HepG2 (cell line): ENCODE results near the gene TXN2. TPM values are rescaled to one million over a fixed set of nuclear protein-coding genes. Genes with fewer than 3 reads are reported as not detected.

Experiments used
- ATAC-seq: fragments of 200-7000 bp; cut with Tn5 transposase; 3 replicates; pipeline ENCODE4 v1.9.1; 2020; ENCODE audit warnings: mild to moderate bottlenecking, moderate library complexity
- BruUV-seq: library from RNA; stranded (reverse); fragments of 400-500 nt; replicated peaks from 2 replicates; lab custom pipeline; 2021; lab: Mats Ljungman, UMichigan
- CTCF ChIA-PET: fragments of 300-600 bp; formaldehyde crosslinking; extraction: SDS; loops from one replicate; lab custom pipeline; 2021; ENCODE audit warnings: low total read pairs, inconsistent platforms, low intra/inter-chr PET ratio; lab: Yijun Ruan, JAX
- POLR2A ChIA-PET: fragments of 350-600 bp; sonication (Branson Sonifier 250); formaldehyde crosslinking; loops from one replicate; lab custom pipeline; 2020; ENCODE audit warnings: antibody characterized with exemption, inconsistent platforms; lab: Yijun Ruan, JAX
- DNase-seq: peaks from one replicate; pipeline ENCODE4 v3.0.0-alpha.2; 2015; ENCODE audit warnings: low spot score
- FAIRE-seq: peaks from 3 replicates; lab custom pipeline; 2011; peaks lifted over from hg19 to GRCh38; lab: Jason Lieb, UNC
- H2AFZ ChIP-seq: one replicate; pipeline ENCODE4 v1.6.1; 2011; ENCODE audit warnings: low read length, inconsistent platforms
- H3K27ac ChIP-seq: fragments of 300-600 bp; 3 replicates; pipeline ENCODE4 v1.8.0; 2011; ENCODE audit warnings: mixed run types, mild to moderate bottlenecking, mixed read lengths, low read length, inconsistent platforms; ENCODE audit not compliant: insufficient read depth; ENCODE audit errors: extremely low read length
- H3K27me3 ChIP-seq, 2 experiments: fragments of 200-600 bp in 1 of 2; 2 replicates in 1 of 2; 3 replicates in 1 of 2; pipeline versions ENCODE4 v1.6.0 to v1.8.0; 2011; ENCODE audit warnings: low read length in 2 of 2, mild to moderate bottlenecking in 2 of 2, moderate library complexity in 2 of 2, inconsistent platforms in 1 of 2; ENCODE audit not compliant: insufficient read depth in 2 of 2, control insufficient read depth in 1 of 2
- H3K36me3 ChIP-seq, 2 experiments: fragments of 200-600 bp in 1 of 2; replicated peaks in 1 of 2; 2 replicates in 1 of 2; 3 replicates in 1 of 2; pipeline versions ENCODE4 v1.5.1 to v1.8.0; 2011; ENCODE audit warnings: low read length in 2 of 2, inconsistent platforms in 1 of 2; ENCODE audit not compliant: insufficient read depth in 2 of 2, control insufficient read depth in 1 of 2
- H3K4me1 ChIP-seq: 2 replicates; pipeline ENCODE4 v1.5.1; 2012; ENCODE audit warnings: low read length, inconsistent platforms; ENCODE audit not compliant: insufficient read depth
- H3K4me2 ChIP-seq: 2 replicates; pipeline ENCODE4 v1.6.0; 2011; ENCODE audit warnings: low read depth, low read length, inconsistent platforms
- H3K4me3 ChIP-seq, 3 experiments: fragments of 200-600 bp in 1 of 3; sonication (generic), shearing (Covaris generic) in 1 of 3; replicated peaks in 1 of 3; 2 replicates each; pipeline ENCODE4 v1.5.1; 2011 to 2016; ENCODE audit warnings: low read length in 3 of 3, inconsistent platforms in 2 of 3, low read depth in 2 of 3, mild to moderate bottlenecking in 2 of 3, control low read depth in 1 of 3, mixed read lengths in 1 of 3; ENCODE audit not compliant: insufficient read depth in 1 of 3
- H3K79me2 ChIP-seq: one replicate; pipeline ENCODE4 v1.6.1; 2011; ENCODE audit warnings: low read length, inconsistent platforms; ENCODE audit not compliant: insufficient read depth
- H3K9ac ChIP-seq: 2 replicates; pipeline ENCODE4 v1.6.0; 2011; ENCODE audit warnings: mild to moderate bottlenecking, low read depth, low read length, inconsistent platforms; ENCODE audit not compliant: insufficient read depth
- H3K9me3 ChIP-seq: 2 replicates; pipeline ENCODE4 v1.5.1; 2012; ENCODE audit warnings: mild to moderate bottlenecking, low read length
- H4K20me1 ChIP-seq: 2 replicates; pipeline ENCODE4 v1.6.0; 2011; ENCODE audit warnings: inconsistent platforms, mild to moderate bottlenecking, low read length, moderate library complexity; ENCODE audit not compliant: insufficient read depth
- FIP1L1 ChIP-seq: fragments of 200-400 bp; formaldehyde crosslinking; IDR thresholded peaks from 2 replicates; pipeline ENCODE4 v1.6.1; 2018; ENCODE audit warnings: low read depth, mild to moderate bottlenecking, low read length, moderate library complexity, borderline replicate concordance; ENCODE audit not compliant: insufficient read depth
- TBX2 ChIP-seq: sonication (generic); formaldehyde crosslinking; IDR thresholded peaks from 2 replicates; pipeline ENCODE4 v1.5.0; 2020; ENCODE audit warnings: missing genetic modification reagents, mild to moderate bottlenecking, borderline replicate concordance
- ZNF629 ChIP-seq: sonication (generic); formaldehyde crosslinking; conservative IDR thresholded peaks from 2 replicates; pipeline ENCODE4 v1.5.0; 2020; ENCODE audit warnings: missing genetic modification reagents
- ZNF687 ChIP-seq: sonication (generic); formaldehyde crosslinking; IDR thresholded peaks from 2 replicates; pipeline ENCODE4 v1.5.1; 2020; ENCODE audit warnings: mild to moderate bottlenecking, missing genetic modification reagents, moderate library complexity
- ZSCAN5A ChIP-seq: sonication (generic); formaldehyde crosslinking; IDR thresholded peaks from 2 replicates; pipeline ENCODE4 v1.8.0; 2022; ENCODE audit warnings: mild to moderate bottlenecking, missing genetic modification reagents, borderline replicate concordance
- WGBS: methylation state at CpG from one replicate; pipeline ENCODE4 v1.1.6; 2017; ENCODE audit warnings: low lambda C conversion rate; 5-methylcytosine and 5-hydroxymethylcytosine counted together
- in situ Hi-C: cut with HindIII; loops from 2 replicates; pipeline ENCODE4 v1.10.0; 2017; ENCODE audit warnings: low pct_unique_long_range_greater_than_20kb; ENCODE audit not compliant: extremely low pct_ligation_motif_present
- intact Hi-C: fragments of 100-400 bp; cut with micrococcal nuclease; formaldehyde crosslinking; loops from one replicate; pipeline ENCODE4 v1.10.0; 2022; ENCODE audit not compliant: unreplicated experiment
- polyA plus RNA-seq, 8 experiments: library from polyadenylated mRNA; depleted of rRNA in 3 of 8; stranded (reverse) in 7 of 8; unstranded in 1 of 8; fragments of >200 nt; fragmentation: Illumina TruSeq in 4 of 8; extraction: Trizol in 4 of 8; gene quantifications; 2 replicates each; pipeline versions ENCODE4 v1.2.1 to v1.2.3, GENCODE V29; 2011 to 2016; ENCODE audit warnings: low read depth in 4 of 8, missing spikeins in 1 of 8, mixed read lengths in 1 of 8; ENCODE audit not compliant: insufficient read depth in 1 of 8
- total RNA-seq, 5 experiments: library from RNA; depleted of rRNA; stranded (reverse); fragments of >200 nt; fragmentation: Illumina TruSeq; extraction: Trizol; gene quantifications; 2 replicates each; pipeline ENCODE4 v1.2.3, GENCODE V29; 2016; ENCODE audit warnings: low read depth in 1 of 5

The TXN2 gene
- total and polyA plus RNA-seq, 2 of the 13 experiments (the other 11 are each of a cell fraction or from before 2014, with no cell fraction given) = 41.4 to 109 TPM

DNA sequence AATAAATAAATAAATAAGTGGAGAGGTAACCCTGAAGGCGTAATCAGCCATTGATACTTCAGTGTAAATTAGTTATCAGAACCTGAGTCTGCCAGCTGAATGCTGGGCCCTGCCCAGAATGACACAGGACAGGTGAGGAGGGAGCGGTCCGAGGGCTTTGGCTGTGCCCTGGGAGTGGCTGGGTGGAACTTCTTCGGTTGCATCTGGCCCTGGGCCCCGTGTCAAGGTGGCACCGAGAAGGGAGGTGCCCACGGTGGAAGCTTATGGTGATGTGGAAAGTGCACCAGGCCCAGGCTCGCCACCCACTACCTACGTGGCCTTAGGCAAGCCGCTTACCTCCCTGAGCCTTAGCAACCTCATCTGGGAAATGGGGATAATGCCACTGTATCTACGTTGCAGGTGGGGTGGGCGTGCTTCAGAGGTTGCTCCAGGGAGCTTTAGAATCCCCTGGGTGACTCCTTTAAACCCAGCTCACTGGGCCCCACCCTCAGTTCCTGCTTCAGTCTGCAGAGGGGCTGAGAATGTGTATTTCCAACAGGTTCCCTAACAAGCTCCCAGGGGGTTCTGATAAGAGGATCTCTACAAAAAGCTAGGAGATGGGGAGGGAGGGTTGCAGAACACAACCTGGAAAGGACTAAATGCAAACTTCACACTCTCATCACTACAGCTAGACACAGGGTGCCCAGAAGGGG is 38.8 kb downstream of the TXN2 start:
- WGBS = 96% methylated on average over 4 of the region's 12 CpGs
- intact Hi-C loops (no loop called here), in situ Hi-C loops (no loop called here)
- Histone ChIP-seq H3K27ac (no peak overlapping the region), H4K20me1 (no peaks in the 10 kb centered on the region), H2AFZ (no peak overlapping the region), H3K79me2 (no peaks in the 10 kb centered on the region), H3K36me3 (no peaks in the 10 kb centered on the region), H3K27me3 (no peaks in the 10 kb centered on the region; a peak in 1 of 5 replicates), H3K9ac (no peak overlapping the region), H3K9me3 (no peaks in the 10 kb centered on the region), H3K4me1 (peaks cover 74% of the 10 kb centered on the region), H3K4me2 (no peak overlapping the region), H3K4me3 (no peak overlapping the region)
- CTCF ChIA-PET = no interaction called here
- DNase-seq (no peak), ATAC-seq (no peak), FAIRE-seq (no peak)
- POLR2A ChIA-PET = interaction anchor here (0.6 to 3.4 kb wide), 4 partner anchors 9 to 55 kb away, joined by 3 to 14 read pairs (median 7); partner anchors contain the start of gene MYH9
- BruUV-seq = no TSS peak
- TF ChIP-seq TBX2 (CRISPR knock-in tag) = 0 out of 2 replicates have a peak, but pooled peaks have one; percentile 28
- no peak for TF ChIP-seq FIP1L1
- TF ChIP-seq ZSCAN5A (CRISPR knock-in tag) = no peak
- TF ChIP-seq ZNF687 (CRISPR knock-in tag) = peak; percentile 24; the same call in 1 of the 2 replicates
- 0 out of 2 replicates have a peak, but pooled peaks have one; percentile 29 for TF ChIP-seq ZNF629 (CRISPR knock-in tag)
